ENCODE measurements around the gene MINDY4.

- TF ChIP-seq POLR2A (IDR thresholded peaks at IDR 0.05; ENCODE audit: low read depth, low read length) (no peak), TAF1 (IDR thresholded peaks at IDR 0.05; ENCODE audit: low read depth, low read length) (no peak), POLR2AphosphoS5 (IDR thresholded peaks at IDR 0.05; ENCODE audit: low read depth, low read length) (no peak), POU2F2 (IDR thresholded peaks at IDR 0.05; ENCODE audit: low read depth, low read length) (no peak), SPI1 (IDR thresholded peaks at IDR 0.05; ENCODE audit: low read depth, low read length) (no peak), PAX5 (IDR thresholded peaks at IDR 0.05; ENCODE audit: insufficient read depth, low read length, severe bottlenecking) (no peak)
These were observed 1.8 kb downstream of the MINDY4 start for GRCh38 chr7:30772984-30773383.

Measured in GM12891 (cell line).